ENCODE data around the gene SLC45A2. TPM values are rescaled to one million over a fixed set of nuclear protein-coding genes. Genes with fewer than 3 reads are reported as not detected.

SLC45A2 gene
- total RNA-seq, 1 donor from 2014 or later = not detected

- Mint-ChIP-seq H3K9me3 (no peaks in the 10 kb centered on the region), H3K27me3 (ENCODE audit: insufficient read depth, low read depth) (no peaks in the 10 kb centered on the region), H3K27ac (no peak overlapping the region), H3K36me3 (peaks cover 4% of the 10 kb centered on the region), H3K4me1 (no peaks in the 10 kb centered on the region), H3K4me3 (no peak overlapping the region)
- Histone ChIP-seq H3K36me3 (no peaks in the 10 kb centered on the region), H2AFZ (replicated peaks) (no peak overlapping the region), H3F3A (ENCODE audit: low read depth) (no peaks in the 10 kb centered on the region), H4K20me1 (ENCODE audit: low read depth) (no peaks in the 10 kb centered on the region), H3K4me2 (no peak overlapping the region), H3K9ac (no peak overlapping the region), H3K4me3 (no peak overlapping the region), H3K9me3 (ENCODE audit: low read depth) (no peaks in the 10 kb centered on the region), H3K4me1 (no peaks in the 10 kb centered on the region), H3K27me3 (no peaks in the 10 kb centered on the region), H3K27ac (no peak overlapping the region), H3K79me2 (ENCODE audit: low read depth) (no peaks in the 10 kb centered on the region)
- DNase-seq (ENCODE audit: low spot score) = no peak
- TF ChIP-seq EZH2phosphoT487 (IDR thresholded peaks at IDR 0.05) (no peak), CTCF (IDR thresholded peaks at IDR 0.05) (no peak), EZH2 (IDR thresholded peaks at IDR 0.05) (no peak)
Observed at GRCh38 chr5:34030048-34030447, 45.6 kb upstream of the SLC45A2 start.

- no peaks in the 10 kb centered on the region for H3K4me1 Mint-ChIP-seq
- no peak overlapping the region for H3K9ac ChIP-seq
- H3K27me3 ChIP-seq = no peaks in the 10 kb centered on the region
- H3K36me3 ChIP-seq = no peaks in the 10 kb centered on the region
- H3K4me1 ChIP-seq = no peaks in the 10 kb centered on the region
- H2AFZ ChIP-seq (replicated peaks) = no peak overlapping the region
- no peaks in the 10 kb centered on the region for H3K27me3 Mint-ChIP-seq (ENCODE audit: insufficient read depth, low read depth)
- H3F3A ChIP-seq (ENCODE audit: low read depth) = no peaks in the 10 kb centered on the region
- no peaks in the 10 kb centered on the region for H4K20me1 ChIP-seq (ENCODE audit: low read depth)
- no peak overlapping the region for H3K4me2 ChIP-seq
- no peaks in the 10 kb centered on the region for H3K9me3 ChIP-seq (ENCODE audit: low read depth)
- no peak for DNase-seq (ENCODE audit: low spot score)
- H3K4me3 Mint-ChIP-seq = no peak overlapping the region
- H3K79me2 ChIP-seq (ENCODE audit: low read depth) = no peaks in the 10 kb centered on the region
- H3K9me3 Mint-ChIP-seq = no peaks in the 10 kb centered on the region
- no peak overlapping the region for H3K27ac ChIP-seq
- TF ChIP-seq EZH2 (IDR thresholded peaks at IDR 0.05) (no peak), CTCF (IDR thresholded peaks at IDR 0.05) (no peak), EZH2phosphoT487 (IDR thresholded peaks at IDR 0.05) (no peak)
- H3K27ac Mint-ChIP-seq = no peak overlapping the region
- no peak overlapping the region for H3K4me3 ChIP-seq
- H3K36me3 Mint-ChIP-seq = peaks cover 2% of the 10 kb centered on the region
Observed at GRCh38 chr5:34028349-34028748, 43.9 kb upstream of the SLC45A2 start.

- Histone ChIP-seq H3K27me3 (no peaks in the 10 kb centered on the region), H3K27ac (no peak overlapping the region), H3K79me2 (ENCODE audit: low read depth) (no peaks in the 10 kb centered on the region), H3K4me3 (no peak overlapping the region), H3K9ac (no peak overlapping the region), H4K20me1 (ENCODE audit: low read depth) (no peaks in the 10 kb centered on the region), H3K36me3 (no peaks in the 10 kb centered on the region), H3K4me2 (no peak overlapping the region), H3K4me1 (no peaks in the 10 kb centered on the region), H3K9me3 (ENCODE audit: low read depth) (no peaks in the 10 kb centered on the region), H3F3A (ENCODE audit: low read depth) (no peaks in the 10 kb centered on the region), H2AFZ (replicated peaks) (no peak overlapping the region)
- no peaks in the 10 kb centered on the region for H3K9me3 Mint-ChIP-seq
- no peak overlapping the region for H3K27ac Mint-ChIP-seq
- no peaks in the 10 kb centered on the region for H3K4me1 Mint-ChIP-seq
- H3K36me3 Mint-ChIP-seq = peaks cover 2% of the 10 kb centered on the region
- no peak overlapping the region for H3K4me3 Mint-ChIP-seq
- DNase-seq (ENCODE audit: low spot score) = no peak
- H3K27me3 Mint-ChIP-seq (ENCODE audit: insufficient read depth, low read depth) = no peaks in the 10 kb centered on the region
- no peak for TF ChIP-seq CTCF (IDR thresholded peaks at IDR 0.05)
- TF ChIP-seq EZH2 (IDR thresholded peaks at IDR 0.05) = no peak
- no peak for TF ChIP-seq EZH2phosphoT487 (IDR thresholded peaks at IDR 0.05)
Observed at GRCh38 chr5:34026089-34026761, 41.7 kb upstream of the SLC45A2 start.
